AML-193 (cell line): ENCODE results near the gene CDH2.

Source experiments
- DNase-seq, 2 experiments: peaks; one replicate each; lab custom pipeline; 2025; lab: John Stamatoyannopoulos, UW

Gene CDH2

GRCh38 chr18:28168725-28169124 is 8.2 kb downstream of the CDH2 start:
- no peak for DNase-seq

GRCh38 chr18:28167835-28168349 is 9.0 kb downstream of the CDH2 start:
- DNase-seq = no peak

DNA sequence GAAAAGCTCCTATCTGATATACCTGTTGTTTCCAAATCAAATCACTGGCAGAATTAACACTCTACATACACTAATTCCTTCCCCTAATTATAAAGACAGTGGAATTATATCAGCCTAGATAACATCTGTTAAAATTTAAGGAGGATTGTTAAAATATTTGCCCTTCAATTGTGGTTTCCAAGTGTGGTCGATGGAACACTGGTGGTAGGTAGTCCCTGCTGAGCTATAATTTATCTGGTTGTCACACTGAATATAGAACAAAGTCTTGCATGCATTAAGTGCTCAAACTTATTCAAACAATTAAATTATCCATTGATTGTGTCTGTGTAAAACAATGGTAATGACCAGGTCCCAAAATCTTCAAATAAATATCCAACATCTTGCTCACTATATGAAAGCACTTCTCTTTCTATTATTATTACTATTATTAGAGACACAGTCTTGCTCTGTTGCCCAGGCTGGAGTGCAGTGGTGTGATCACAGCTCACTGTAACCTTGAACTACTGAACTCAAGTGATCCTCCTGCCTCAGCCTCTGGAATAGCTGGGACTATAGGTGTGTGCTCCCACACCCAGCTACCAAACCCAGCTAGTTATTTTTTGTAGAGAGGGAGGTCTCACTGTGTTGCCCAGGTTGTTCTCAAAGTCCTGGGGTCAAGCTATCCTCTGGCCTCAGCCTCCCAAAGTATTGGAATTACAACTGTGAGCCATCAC is 12.0 kb downstream of the CDH2 start:
- no peak for DNase-seq

- DNase-seq = no peak
Observed at GRCh38 chr18:28163201-28163775, 13.6 kb downstream of the CDH2 start.

- no peak for DNase-seq
Observed at GRCh38 chr18:28161608-28162599, 15.0 kb downstream of the CDH2 start.

GRCh38 chr18:28159055-28159454 is 17.9 kb downstream of the CDH2 start:
- no peak for DNase-seq

DNA sequence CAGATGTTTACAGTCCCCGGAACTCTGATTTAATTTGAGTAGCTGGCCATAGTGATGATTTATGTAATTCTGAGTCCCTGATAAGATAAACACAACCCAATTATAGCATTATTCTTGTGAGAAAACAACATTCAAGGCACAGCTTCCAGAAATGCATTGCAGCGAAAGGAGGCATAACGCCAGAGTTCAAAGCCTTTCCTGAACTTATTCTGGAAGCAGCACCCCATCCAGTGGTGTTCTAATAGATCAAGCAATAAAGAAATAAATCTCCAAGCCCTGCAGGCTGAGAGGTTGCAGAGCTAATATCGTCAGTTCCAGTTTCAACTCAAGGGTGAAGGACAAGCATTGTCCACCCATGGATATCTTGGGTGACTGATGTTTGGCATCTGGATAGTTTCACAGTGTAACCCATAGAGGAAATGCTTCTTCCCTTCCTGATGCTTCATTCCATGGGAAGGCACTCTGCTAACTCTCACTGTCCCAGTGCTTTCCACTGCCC is 18.8 kb downstream of the CDH2 start:
- DNase-seq = no peak

DNA sequence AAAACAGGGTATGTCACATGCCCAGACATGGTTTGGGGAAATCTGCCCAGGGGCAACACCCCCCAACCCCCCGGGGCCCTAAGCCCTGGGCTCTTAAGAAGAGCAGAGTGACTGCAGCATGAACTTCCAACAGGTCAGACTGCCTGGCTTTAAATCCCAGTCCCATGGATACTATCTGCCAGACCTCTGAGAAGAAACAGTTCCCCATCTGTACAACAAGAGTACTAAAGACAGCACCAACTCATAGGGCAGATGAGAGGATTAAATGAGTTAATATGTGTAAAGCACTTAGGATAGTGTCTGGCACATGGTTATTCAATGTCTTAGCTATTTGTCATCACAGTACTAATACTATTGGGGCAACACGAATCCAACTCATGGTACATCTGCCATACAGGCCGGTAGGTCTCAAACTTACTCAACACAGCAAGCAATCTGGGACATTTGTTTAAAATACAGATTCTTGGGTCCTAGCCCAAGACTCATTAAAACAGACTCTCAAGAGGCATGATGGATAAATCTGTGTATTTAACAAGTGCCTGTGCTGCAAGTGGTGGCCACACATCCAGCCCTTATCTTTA is 23.4 kb downstream of the CDH2 start:
- DNase-seq = no peak

- DNase-seq = no peak
Observed at GRCh38 chr18:28152754-28153153, 24.2 kb downstream of the CDH2 start.

- no peak for DNase-seq
Observed at GRCh38 chr18:28152354-28152753, 24.6 kb downstream of the CDH2 start.

DNA sequence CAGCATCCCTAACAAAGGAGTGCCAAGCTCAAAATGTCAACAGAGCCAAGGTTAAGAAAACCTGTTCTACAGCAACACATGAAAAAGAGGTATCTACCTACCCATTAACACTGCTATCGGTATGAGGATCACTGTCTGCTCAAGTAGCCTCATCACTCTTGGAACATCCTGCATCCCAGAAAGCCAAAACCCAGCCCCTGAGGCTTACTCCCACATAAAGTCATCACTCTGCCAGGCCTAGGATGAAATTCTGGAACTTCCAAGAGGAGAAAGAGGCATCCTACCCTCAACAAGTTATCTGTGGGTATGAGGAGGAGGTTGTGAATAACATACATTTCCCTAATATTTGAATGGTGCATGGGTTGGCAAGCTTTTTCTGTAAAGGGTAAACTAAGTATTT is 25.5 kb downstream of the CDH2 start:
- no peak for DNase-seq

- DNase-seq = no peak
Observed at GRCh38 chr18:28150925-28151324, 26.0 kb downstream of the CDH2 start.

DNA sequence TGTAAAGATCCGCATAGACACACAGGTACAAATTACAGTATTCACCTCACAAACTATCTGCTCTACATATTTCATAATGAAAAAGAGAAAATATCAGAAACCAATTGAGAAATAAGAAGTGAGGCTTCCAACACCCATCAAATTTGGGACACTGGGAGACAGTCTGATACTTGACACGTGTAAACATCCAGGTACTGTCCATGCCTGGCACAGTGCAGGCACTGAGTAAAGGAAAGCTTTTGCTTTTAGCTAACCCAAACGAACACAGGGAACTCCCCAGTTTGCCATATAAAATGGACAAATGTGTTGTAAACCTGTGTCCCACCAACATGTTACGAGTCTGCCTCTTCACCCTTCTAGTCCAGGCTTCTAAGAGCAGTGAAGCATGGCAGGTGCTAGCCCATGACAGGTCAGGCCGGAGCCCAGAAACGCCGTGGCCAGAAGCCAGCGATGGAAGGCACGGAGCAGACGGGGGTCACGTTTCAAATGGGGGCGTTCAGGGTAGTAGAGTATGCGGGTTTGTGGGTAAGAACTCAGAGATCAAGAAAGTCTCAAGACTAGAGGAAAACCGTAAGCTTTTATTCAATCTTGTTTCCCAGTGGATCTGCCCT is 27.0 kb downstream of the CDH2 start:
- no peak for DNase-seq

GRCh38 chr18:28147674-28148171 is 29.2 kb downstream of the CDH2 start:
- DNase-seq = no peak

DNA sequence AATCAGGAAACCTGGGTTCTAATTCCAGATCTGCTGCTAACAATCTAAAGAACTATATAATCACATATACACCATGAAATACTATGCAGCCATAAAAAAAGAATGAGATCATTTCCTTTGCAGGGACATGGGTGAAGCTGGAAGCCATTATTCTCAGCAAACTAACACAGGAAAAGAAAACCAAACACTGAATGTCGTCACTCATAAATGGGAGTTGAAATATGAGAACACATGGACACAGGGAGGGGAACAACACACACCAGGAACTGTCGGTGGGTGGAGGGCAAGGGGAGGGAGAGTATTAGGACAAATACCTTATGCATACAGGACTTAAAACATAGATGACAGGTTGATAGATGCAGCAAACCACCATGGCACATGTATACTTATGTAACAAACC is 33.2 kb downstream of the CDH2 start:
- no peak for DNase-seq

GRCh38 chr18:28138816-28139215 is 38.1 kb downstream of the CDH2 start:
- DNase-seq = no peak

DNA sequence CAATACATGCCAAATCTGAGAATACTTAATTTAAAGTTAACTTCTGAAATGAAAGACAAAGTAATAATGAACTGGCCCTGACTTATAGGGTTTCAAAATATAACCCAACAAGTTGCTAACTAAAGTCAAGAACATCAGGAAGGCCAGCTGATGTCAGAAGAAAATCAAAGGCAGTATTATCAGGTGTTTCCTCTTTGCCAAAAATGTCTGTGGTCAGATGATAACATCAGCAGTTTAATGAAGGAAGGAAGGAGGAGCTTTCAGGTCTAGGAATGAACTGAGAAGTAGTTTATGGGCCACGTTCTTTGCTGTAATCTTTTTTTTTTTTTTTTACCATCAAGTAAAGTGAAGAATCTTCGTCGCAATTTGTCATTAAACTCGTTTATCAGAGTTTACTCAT is 40.9 kb downstream of the CDH2 start:
- DNase-seq = no peak

GRCh38 chr18:28134774-28135173 is 42.2 kb downstream of the CDH2 start:
- no peak for DNase-seq

- DNase-seq = no peak
Observed at GRCh38 chr18:28132084-28132483, 44.8 kb downstream of the CDH2 start.

DNA sequence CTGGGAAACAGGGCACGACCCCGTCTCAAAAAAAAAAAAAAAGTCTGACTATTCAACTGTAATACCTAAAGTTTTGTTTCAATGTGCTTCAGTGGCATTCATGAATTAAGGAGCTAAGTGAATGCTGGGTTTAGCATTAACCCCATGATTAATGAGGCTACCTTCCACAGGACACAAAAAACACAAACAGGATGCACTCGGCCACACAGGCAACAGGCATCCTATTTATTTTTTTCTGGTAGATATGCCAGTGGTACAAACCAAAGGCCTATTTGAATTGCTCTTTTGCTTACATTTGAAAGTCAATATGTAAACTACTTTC is 48.3 kb downstream of the CDH2 start:
- no peak for DNase-seq
